ENCODE results near the gene MELK.

DNA sequence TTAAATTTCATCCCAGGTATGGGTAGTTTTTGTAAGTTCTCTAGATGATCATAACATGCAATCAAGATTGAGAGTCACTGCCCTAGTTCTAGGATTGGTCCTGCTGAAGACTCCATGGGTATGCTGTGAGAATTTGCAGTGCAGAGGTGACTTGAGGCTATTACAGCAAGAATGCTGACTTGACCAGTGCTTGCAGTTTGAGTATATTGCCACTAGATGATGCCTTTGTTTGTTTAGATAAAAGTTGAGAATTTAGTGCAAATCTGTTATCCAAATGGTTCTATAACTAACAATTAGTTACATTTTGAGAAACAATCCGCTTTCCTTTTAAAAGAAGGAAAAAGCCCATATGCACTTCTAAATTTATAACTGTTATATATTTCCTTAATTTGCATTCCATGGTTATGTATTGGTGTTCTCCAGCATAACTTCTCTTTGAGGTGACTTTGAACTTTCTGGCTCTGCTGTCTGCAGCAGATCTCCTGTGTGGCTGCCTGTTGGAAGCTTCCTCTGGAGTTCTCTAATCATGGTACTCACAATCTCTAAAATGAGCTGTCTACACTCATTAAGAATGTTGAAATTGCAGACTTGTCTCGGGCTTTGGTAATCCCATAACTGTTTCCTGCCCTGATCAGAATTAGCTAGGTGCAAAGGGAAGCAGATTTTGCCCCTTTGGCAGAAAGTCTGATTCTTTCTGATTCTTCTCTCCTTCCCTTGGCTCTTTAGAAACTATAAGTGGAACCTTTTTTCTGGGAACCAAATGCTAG lies 24.9 kb downstream of the MELK start:
- TF ChIP-seq FOXP2 (optimal IDR thresholded peaks at IDR 0.05; ENCODE audit: control extremely low read depth, extremely low read length, insufficient read depth) (no peak), EZH2 (IDR thresholded peaks at IDR 0.05) (no peak)
